Spleen (tissue), 11 donors: Measurements from ENCODE around the gene RNF181. TPM values are rescaled to one million over a fixed set of nuclear protein-coding genes. Genes with fewer than 3 reads are reported as not detected.
"Not testable (repeated sequence)": the region's sequence is repeated elsewhere in the genome, so short reads cannot be mapped to it uniquely, and the experiment has no call there.

ENCODE experiments used
- DNase-seq: peaks from one replicate; pipeline ENCODE4 v3.0.0-alpha.2; 2020
- H3K27ac ChIP-seq, 8 donors: fragments of 200-600 bp; sonication (generic) in 7 of 8; 1 replicate in 4 of 8; 2 replicates in 4 of 8; pipeline versions ENCODE4 v1.5.0 to v1.8.0; 2016 to 2021; ENCODE audit warnings: inconsistent platforms in 4 of 8, mild to moderate bottlenecking in 4 of 8, moderate library complexity in 1 of 8
- H3K27me3 ChIP-seq, 7 donors: fragments of 200-600 bp; sonication (generic) in 6 of 7; replicated peaks in 1 of 7; 1 replicate in 4 of 7; 2 replicates in 3 of 7; pipeline versions ENCODE4 v1.5.0 to v1.8.0; 2016 to 2021; ENCODE audit warnings: inconsistent platforms in 3 of 7, mild to moderate bottlenecking in 1 of 7
- H3K36me3 ChIP-seq, 6 donors: fragments of 200-600 bp; sonication (generic) in 5 of 6; 1 replicate in 4 of 6; 2 replicates in 2 of 6; pipeline versions ENCODE4 v1.5.0 to v1.8.0; 2016 to 2021; ENCODE audit warnings: inconsistent platforms in 2 of 6
- H3K4me1 ChIP-seq, 6 donors: fragments of 200-600 bp; sonication (generic) in 5 of 6; 1 replicate in 3 of 6; 2 replicates in 3 of 6; pipeline versions ENCODE4 v1.5.0 to v1.8.0; 2016 to 2021; ENCODE audit warnings: inconsistent platforms in 3 of 6
- H3K4me3 ChIP-seq, 8 donors: fragments of 200-600 bp; sonication (generic) in 7 of 8; 1 replicate in 4 of 8; 2 replicates in 4 of 8; pipeline versions ENCODE4 v1.5.0 to v1.8.0; 2016 to 2021; ENCODE audit warnings: inconsistent platforms in 4 of 8, mild to moderate bottlenecking in 4 of 8, moderate library complexity in 2 of 8
- H3K9me3 ChIP-seq, 8 donors: fragments of 200-600 bp; sonication (generic) in 7 of 8; 1 replicate in 4 of 8; 2 replicates in 4 of 8; pipeline versions ENCODE4 v1.5.0 to v1.8.0; 2016 to 2021; ENCODE audit warnings: inconsistent platforms in 4 of 8
- CTCF ChIP-seq, 11 experiments: fragments of 200-600 bp in 7 of 11; fragments of 450-650 bp in 4 of 11; sonication (generic) in 4 of 11; IDR thresholded peaks in 8 of 11; conservative IDR thresholded peaks in 3 of 11; 1 replicate in 7 of 11; 2 replicates in 4 of 11; pipeline versions ENCODE4 v1.4.0 to v1.8.0; 2016 to 2021; ENCODE audit warnings: antibody characterized with exemption in 11 of 11, inconsistent platforms in 4 of 11, mild to moderate bottlenecking in 1 of 11
- POLR2A ChIP-seq, 3 donors: fragments of 450-650 bp; IDR thresholded peaks; one replicate each; pipeline ENCODE4 v1.5.1; 2017; ENCODE audit warnings: antibody characterized with exemption in 3 of 3, mild to moderate bottlenecking in 1 of 3
- POLR2AphosphoS5 ChIP-seq, 3 donors: sonication (generic); formaldehyde crosslinking; IDR thresholded peaks; one replicate each; pipeline ENCODE4 v1.5.1; 2017; ENCODE audit warnings: antibody characterized with exemption in 3 of 3
- WGBS, 5 donors: extraction: QIAGEN DNeasy Blood & Tissue Kit in 3 of 5; methylation state at CpG; one replicate each; pipeline versions ENCODE4 v1.1.5 to v1.1.7; 2013 to 2018; 5-methylcytosine and 5-hydroxymethylcytosine counted together
- intact Hi-C: fragments of 100-400 bp; cut with DNase I; formaldehyde crosslinking; loops from one replicate; pipeline ENCODE4 v1.15.0; 2023; ENCODE audit warnings: low total_unique reads
- polyA plus RNA-seq, 3 donors: library from polyadenylated mRNA; stranded (reverse); fragments of 200-250 nt; gene quantifications; one replicate each; pipeline ENCODE4 v1.2.1, GENCODE V29; 2013
- total RNA-seq, 7 donors: library from RNA; depleted of rRNA in 3 of 7; stranded (reverse); fragments of >200 nt in 3 of 7; fragmentation: NEBNext Ultra II Directional in 4 of 7; extraction: Animal tissue kit (Norgen Biotek cat#: 25700) in 4 of 7; gene quantifications; one replicate each; pipeline versions ENCODE4 v1.1.0 to v1.2.1, GENCODE V29; 2016 to 2021
- donor health status: healthy with polysubstance abuse.
- donor health status: DM: no; HTN: no; CAD: no; lungs with moderate emphysema.
- donor health status: DM: no; HTN: no; CAD: no.
- donor health status: Bipolar disorder and iron deficiency.
- donor health status: healthy.
- donor health status: DM: no; HTN: no; CAD: no.
- donor health status: DM: yes; HTN: yes; CAD: no.

Gene RNF181
- total and polyA plus RNA-seq, 10 donors = 72.9 to 184 (median 123) TPM

- Histone ChIP-seq H3K4me1 (peaks cover 2 to 43% (median 21%) of the 10 kb centered on the region in 6 donors), H3K36me3 (peaks cover 0 to 92% (median 56%) of the 10 kb centered on the region in 6 donors), H3K9me3 (no peaks in the 10 kb centered on the region), H3K27me3 (no peaks in the 10 kb centered on the region), H3K4me3 (no peak overlapping the region), H3K27ac (no peak overlapping the region)
- no peak for TF ChIP-seq POLR2A (IDR thresholded peaks at IDR 0.05)
- TF ChIP-seq POLR2AphosphoS5 (IDR thresholded peaks at IDR 0.05) = no peak
- TF ChIP-seq CTCF (IDR thresholded peaks at IDR 0.05 in 8 of 11, conservative IDR thresholded peaks at IDR 0.05 in 3 of 11) = no peak
- 96 to 98% (median 97%) methylated on average over 3 of the region's 3 CpGs for WGBS, 5 donors
- no peak for DNase-seq
- intact Hi-C loops = no loop called here
Observed at GRCh38 chr2:85554980-85555612, 40.4 kb upstream of the RNF181 start.

- no peaks in the 10 kb centered on the region for H3K27me3 ChIP-seq
- no peaks in the 10 kb centered on the region for H3K9me3 ChIP-seq
- intact Hi-C loops = no loop called here
- peaks cover 9 to 37% (median 22%) of the 10 kb centered on the region in 6 donors for H3K4me1 ChIP-seq
- TF ChIP-seq POLR2AphosphoS5 (IDR thresholded peaks at IDR 0.05) = no peak
- TF ChIP-seq POLR2A (IDR thresholded peaks at IDR 0.05) = no peak
- no peak for TF ChIP-seq CTCF (IDR thresholded peaks at IDR 0.05 in 8 of 11, conservative IDR thresholded peaks at IDR 0.05 in 3 of 11)
- H3K36me3 ChIP-seq = peaks cover 0 to 72% (median 38%) of the 10 kb centered on the region in 6 donors
- DNase-seq = no peak
- WGBS, 5 donors = 91 to 97% (median 95%) methylated on average over 5 of the region's 5 CpGs
- H3K27ac ChIP-seq = no peak overlapping the region
- no peak overlapping the region for H3K4me3 ChIP-seq
Observed at GRCh38 chr2:85557130-85557529, 38.4 kb upstream of the RNF181 start.

GRCh38 chr2:85558160-85558559 lies 37.4 kb upstream of the RNF181 start:
- Histone ChIP-seq H3K27me3 (no peaks in the 10 kb centered on the region), H3K27ac (no peak overlapping the region), H3K4me3 (no peak overlapping the region), H3K9me3 (no peaks in the 10 kb centered on the region), H3K36me3 (peaks cover 0 to 61% (median 28%) of the 10 kb centered on the region in 6 donors), H3K4me1 (peaks cover 7 to 37% (median 22%) of the 10 kb centered on the region in 6 donors)
- no peak for DNase-seq
- WGBS, 5 donors = 94 to 100% (median 100%) methylated on average over 1 of the region's 1 CpG
- TF ChIP-seq POLR2AphosphoS5 (IDR thresholded peaks at IDR 0.05) (no peak), POLR2A (IDR thresholded peaks at IDR 0.05) (no peak), CTCF (IDR thresholded peaks at IDR 0.05 in 8 of 11, conservative IDR thresholded peaks at IDR 0.05 in 3 of 11) (no peak)
- intact Hi-C loops = no loop called here

GRCh38 chr2:85560403-85560726 lies 35.2 kb upstream of the RNF181 start:
- peak overlapping the region in 7 of 8 donors; percentile 53 to 82 (median 72) for H3K4me3 ChIP-seq
- intact Hi-C loops, H3K9me3 ChIP-seq, H3K27me3 ChIP-seq: not testable (repeated sequence)
- H3K4me1 ChIP-seq = peaks cover 7 to 51% (median 29%) of the 10 kb centered on the region in 6 donors
- DNase-seq = peak; percentile 37
- peak overlapping the region in 1 of 8 donors; percentile 92 for H3K27ac ChIP-seq
- H3K36me3 ChIP-seq = peaks cover 0 to 39% (median 11%) of the 10 kb centered on the region in 6 donors
- 83 to 90% (median 87%) methylated on average over 12 of the region's 12 CpGs for WGBS, 5 donors
